ENCODE data around the gene THSD7B. TPM values are rescaled to one million over a fixed set of nuclear protein-coding genes. Genes with fewer than 3 reads are reported as not detected.

Gene THSD7B
- polyA plus RNA-seq, 12 donors = 0.52 to 2.0 (median 0.83) TPM; not detected in 2

- DNase-seq = no peak
These were observed 602.0 kb downstream of the THSD7B start for GRCh38 chr2:137367361-137367760.

- DNase-seq = no peak
These were observed 603.8 kb downstream of the THSD7B start for GRCh38 chr2:137369106-137369505.

- DNase-seq = no peak
These were observed 613.8 kb downstream of the THSD7B start for GRCh38 chr2:137379186-137379585.

GRCh38 chr2:137380610-137381009 is 615.3 kb downstream of the THSD7B start:
- DNase-seq = no peak

- no peak for DNase-seq
These were observed 616.4 kb downstream of the THSD7B start for GRCh38 chr2:137381731-137382130.

- DNase-seq = no peak
These were observed 618.0 kb downstream of the THSD7B start for GRCh38 chr2:137383391-137383790.

- no peak for DNase-seq
These were observed 621.7 kb downstream of the THSD7B start for GRCh38 chr2:137387044-137387443.

- DNase-seq = no peak
These were observed 640.2 kb downstream of the THSD7B start for GRCh38 chr2:137405496-137405895.

- no peak for DNase-seq
These were observed 646.2 kb downstream of the THSD7B start for GRCh38 chr2:137411585-137411984.

- no peak for DNase-seq
These were observed 655.4 kb downstream of the THSD7B start for GRCh38 chr2:137420744-137421143.

GRCh38 chr2:137435162-137435561 is 669.8 kb downstream of the THSD7B start:
- DNase-seq = no peak

GRCh38 chr2:137437386-137437785 is 672.0 kb downstream of the THSD7B start:
- no peak for DNase-seq

- no peak for DNase-seq
These were observed 679.6 kb downstream of the THSD7B start for GRCh38 chr2:137444970-137445369.

- DNase-seq = no peak
These were observed 684.1 kb downstream of the THSD7B start for GRCh38 chr2:137449454-137449853.

GRCh38 chr2:137454886-137455285 is 689.5 kb downstream of the THSD7B start:
- no peak for DNase-seq

GRCh38 chr2:137467246-137467862 is 702.0 kb downstream of the THSD7B start:
- peak; percentile 30 for DNase-seq

GRCh38 chr2:137493261-137493660 is 727.9 kb downstream of the THSD7B start:
- DNase-seq = no peak

- no peak for DNase-seq
These were observed 735.3 kb downstream of the THSD7B start for GRCh38 chr2:137500599-137500998.

- DNase-seq = no peak
These were observed 741.9 kb downstream of the THSD7B start for GRCh38 chr2:137507237-137507636.

GRCh38 chr2:137508739-137509384 is 743.5 kb downstream of the THSD7B start:
- no peak for DNase-seq

- DNase-seq = no peak
These were observed 746.2 kb downstream of the THSD7B start for GRCh38 chr2:137511526-137511925.

GRCh38 chr2:137521653-137522619 is 756.6 kb downstream of the THSD7B start:
- DNase-seq = no peak

GRCh38 chr2:137522620-137523011 is 757.3 kb downstream of the THSD7B start:
- DNase-seq = no peak
